Hepatocyte (in vitro differentiated cells): ENCODE measurements around the gene SLCO2B1.

ENCODE experiments used
- EZH2phosphoT487 ChIP-seq: fragments of 200-600 bp; sonication (generic); IDR thresholded peaks from one replicate; pipeline ENCODE4 v1.6.1; 2018; ENCODE audit warnings: antibody characterized with exemption, mild to moderate bottlenecking, low read depth, moderate library complexity; ENCODE audit not compliant: unreplicated experiment, severe bottlenecking
- TF ChIP-seq, protein P1 (sequence below): fragments of 200-600 bp; sonication (generic); IDR thresholded peaks from 2 replicates; pipeline ENCODE4 v1.5.1; 2016; ENCODE audit warnings: antibody characterized with exemption, mild to moderate bottlenecking; ENCODE audit not compliant: poor library complexity

DNA sequence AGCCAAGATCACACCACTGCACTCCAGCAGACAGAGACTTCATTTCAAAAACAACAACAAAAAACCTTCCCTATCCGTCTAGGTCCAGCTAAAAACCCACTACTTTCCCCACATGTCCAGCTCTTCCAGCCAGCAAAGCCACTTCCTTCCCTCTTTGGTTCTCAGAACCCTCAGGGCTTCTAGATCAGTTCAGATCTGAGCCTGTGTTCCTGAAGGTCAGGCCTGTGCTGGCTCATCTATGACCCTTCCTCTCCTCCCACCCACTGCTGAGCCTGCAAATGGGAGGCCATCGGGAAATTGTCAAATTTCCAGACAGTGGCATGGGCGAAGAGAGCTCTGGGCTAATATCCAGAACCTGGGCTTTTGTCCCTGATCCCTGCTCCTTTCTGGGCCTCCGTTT is 37.8 kb downstream of the SLCO2B1 start:
- TF ChIP-seq, protein P1, sequence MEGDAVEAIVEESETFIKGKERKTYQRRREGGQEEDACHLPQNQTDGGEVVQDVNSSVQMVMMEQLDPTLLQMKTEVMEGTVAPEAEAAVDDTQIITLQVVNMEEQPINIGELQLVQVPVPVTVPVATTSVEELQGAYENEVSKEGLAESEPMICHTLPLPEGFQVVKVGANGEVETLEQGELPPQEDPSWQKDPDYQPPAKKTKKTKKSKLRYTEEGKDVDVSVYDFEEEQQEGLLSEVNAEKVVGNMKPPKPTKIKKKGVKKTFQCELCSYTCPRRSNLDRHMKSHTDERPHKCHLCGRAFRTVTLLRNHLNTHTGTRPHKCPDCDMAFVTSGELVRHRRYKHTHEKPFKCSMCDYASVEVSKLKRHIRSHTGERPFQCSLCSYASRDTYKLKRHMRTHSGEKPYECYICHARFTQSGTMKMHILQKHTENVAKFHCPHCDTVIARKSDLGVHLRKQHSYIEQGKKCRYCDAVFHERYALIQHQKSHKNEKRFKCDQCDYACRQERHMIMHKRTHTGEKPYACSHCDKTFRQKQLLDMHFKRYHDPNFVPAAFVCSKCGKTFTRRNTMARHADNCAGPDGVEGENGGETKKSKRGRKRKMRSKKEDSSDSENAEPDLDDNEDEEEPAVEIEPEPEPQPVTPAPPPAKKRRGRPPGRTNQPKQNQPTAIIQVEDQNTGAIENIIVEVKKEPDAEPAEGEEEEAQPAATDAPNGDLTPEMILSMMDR, result no peak
- no peak for TF ChIP-seq EZH2phosphoT487
